HepG2 (cell line): ENCODE measurements around the gene ARRDC1. TPM values are rescaled to one million over a fixed set of nuclear protein-coding genes. Genes with fewer than 3 reads are reported as not detected.

Experiments
- EHMT2 ChIP-seq: fragments of 200-600 bp; sonication (generic); IDR thresholded peaks from 2 replicates; pipeline ENCODE4 v1.7.0; 2017; ENCODE audit warnings: antibody characterized with exemption, low read depth, low read length, borderline replicate concordance
- FOXK1 ChIP-seq: sonication (generic); formaldehyde crosslinking; IDR thresholded peaks from 2 replicates; pipeline ENCODE4 v1.4.0; 2020; ENCODE audit warnings: low read depth, missing genetic modification reagents, borderline replicate concordance
- GATA4 ChIP-seq: sonication (generic); IDR thresholded peaks from 2 replicates; pipeline ENCODE4 v1.6.1; 2016; ENCODE audit warnings: antibody characterized with exemption, low read depth, borderline replicate concordance
- HNRNPLL ChIP-seq: fragments of 200-400 bp; formaldehyde crosslinking; IDR thresholded peaks from 2 replicates; pipeline ENCODE4 v1.6.1; 2017; ENCODE audit warnings: mild to moderate bottlenecking, low read depth, low read length; ENCODE audit not compliant: poor library complexity, severe bottlenecking
- HOXA9 ChIP-seq: sonication (generic); formaldehyde crosslinking; IDR thresholded peaks from 2 replicates; pipeline ENCODE4 v1.8.1; 2022; ENCODE audit warnings: missing genetic modification reagents, mild to moderate bottlenecking, moderate library complexity, borderline replicate concordance
- KDM5B ChIP-seq: sonication (generic); formaldehyde crosslinking; IDR thresholded peaks from 2 replicates; pipeline ENCODE4 v1.4.0; 2020; ENCODE audit warnings: missing genetic modification reagents, mild to moderate bottlenecking, borderline replicate concordance
- MXI1 ChIP-seq: IDR thresholded peaks from 3 replicates; pipeline ENCODE4 v1.6.1; 2012; ENCODE audit warnings: low read depth, low read length, inconsistent platforms, borderline replicate concordance
- NCOA5 ChIP-seq: sonication (generic); formaldehyde crosslinking; IDR thresholded peaks from 2 replicates; pipeline ENCODE4 v1.4.0; 2020; ENCODE audit warnings: missing genetic modification reagents
- PAF1 ChIP-seq: IDR thresholded peaks from 2 replicates; pipeline ENCODE4 v1.6.1; 2016; ENCODE audit warnings: missing genetic modification reagents, missing compliant biosample characterization
- PHF21A ChIP-seq: sonication (generic); formaldehyde crosslinking; IDR thresholded peaks from 2 replicates; pipeline ENCODE4 v1.5.0; 2020; ENCODE audit warnings: mild to moderate bottlenecking, missing genetic modification reagents
- POLR2AphosphoS5 ChIP-seq: IDR thresholded peaks from 2 replicates; pipeline ENCODE4 v1.6.1; 2012; ENCODE audit warnings: low read depth, low read length
- RARG ChIP-seq: sonication (generic); formaldehyde crosslinking; IDR thresholded peaks from 2 replicates; pipeline ENCODE4 v1.4.0; 2020; ENCODE audit warnings: low read depth, mild to moderate bottlenecking, missing genetic modification reagents
- RBM22 ChIP-seq: fragments of 200-400 bp; formaldehyde crosslinking; optimal IDR thresholded peaks from 2 replicates; pipeline ENCODE3; 2017; ENCODE audit warnings: mild to moderate bottlenecking, low read length, moderate library complexity
- RFXAP ChIP-seq: sonication (generic); formaldehyde crosslinking; IDR thresholded peaks from 2 replicates; pipeline ENCODE4 v1.4.0; 2020; ENCODE audit warnings: missing genetic modification reagents, borderline replicate concordance
- SMAD9 ChIP-seq: sonication (generic); formaldehyde crosslinking; IDR thresholded peaks from 2 replicates; pipeline ENCODE4 v1.5.1; 2020; ENCODE audit warnings: mild to moderate bottlenecking, missing genetic modification reagents
- TOE1 ChIP-seq: sonication (generic); formaldehyde crosslinking; IDR thresholded peaks from 2 replicates; pipeline ENCODE4 v1.4.0; 2020; ENCODE audit warnings: mild to moderate bottlenecking, missing genetic modification reagents
- XBP1 ChIP-seq: sonication (generic); formaldehyde crosslinking; IDR thresholded peaks from 2 replicates; pipeline ENCODE4 v1.5.0; 2020; ENCODE audit warnings: missing genetic modification reagents
- YEATS4 ChIP-seq: sonication (generic); formaldehyde crosslinking; IDR thresholded peaks from 2 replicates; pipeline ENCODE4 v1.4.0; 2020; ENCODE audit warnings: missing genetic modification reagents, borderline replicate concordance
- ZNF143 ChIP-seq: sonication (generic); formaldehyde crosslinking; IDR thresholded peaks from 2 replicates; pipeline ENCODE4 v1.4.0; 2020; ENCODE audit warnings: missing genetic modification reagents
- ZNF256 ChIP-seq: sonication (generic); formaldehyde crosslinking; conservative IDR thresholded peaks from 2 replicates; pipeline ENCODE4 v1.4.0; 2020; ENCODE audit warnings: missing genetic modification reagents
- ZNF350 ChIP-seq: sonication (generic); formaldehyde crosslinking; IDR thresholded peaks from 2 replicates; pipeline ENCODE4 v1.4.0; 2020; ENCODE audit warnings: mild to moderate bottlenecking, low read depth, missing genetic modification reagents, borderline replicate concordance
- ZNF446 ChIP-seq: sonication (generic); formaldehyde crosslinking; IDR thresholded peaks from 2 replicates; pipeline ENCODE4 v1.5.0; 2020; ENCODE audit warnings: mild to moderate bottlenecking, missing genetic modification reagents
- ZNF451 ChIP-seq: sonication (generic); formaldehyde crosslinking; IDR thresholded peaks from 2 replicates; pipeline ENCODE4 v1.5.0; 2020; ENCODE audit warnings: mild to moderate bottlenecking, missing genetic modification reagents
- ZNF547 ChIP-seq: sonication (generic); formaldehyde crosslinking; IDR thresholded peaks from 2 replicates; pipeline ENCODE4 v1.5.1; 2020; ENCODE audit warnings: mild to moderate bottlenecking, missing genetic modification reagents
- ZNF619 ChIP-seq: sonication (generic); formaldehyde crosslinking; IDR thresholded peaks from 2 replicates; pipeline ENCODE4 v1.4.0; 2020; ENCODE audit warnings: mild to moderate bottlenecking, missing genetic modification reagents
- ZNF747 ChIP-seq: sonication (generic); formaldehyde crosslinking; IDR thresholded peaks from 2 replicates; pipeline ENCODE4 v1.8.1; 2023; ENCODE audit warnings: missing genetic modification reagents, mild to moderate bottlenecking, borderline replicate concordance
- ZNF775 ChIP-seq: sonication (generic); formaldehyde crosslinking; IDR thresholded peaks from 2 replicates; pipeline ENCODE4 v1.4.0; 2020; ENCODE audit warnings: missing genetic modification reagents, mild to moderate bottlenecking, moderate library complexity, borderline replicate concordance
- ZSCAN29 ChIP-seq: sonication (generic); formaldehyde crosslinking; conservative IDR thresholded peaks from 2 replicates; pipeline ENCODE4 v1.4.0; 2020; ENCODE audit warnings: mild to moderate bottlenecking, missing genetic modification reagents
- polyA plus RNA-seq, 8 experiments: library from polyadenylated mRNA; depleted of rRNA in 3 of 8; stranded (reverse) in 7 of 8; unstranded in 1 of 8; fragments of >200 nt; fragmentation: Illumina TruSeq in 4 of 8; extraction: Trizol in 4 of 8; gene quantifications; 2 replicates each; pipeline versions ENCODE4 v1.2.1 to v1.2.3, GENCODE V29; 2011 to 2016; ENCODE audit warnings: low read depth in 4 of 8, missing spikeins in 1 of 8, mixed read lengths in 1 of 8; ENCODE audit not compliant: insufficient read depth in 1 of 8
- total RNA-seq, 5 experiments: library from RNA; depleted of rRNA; stranded (reverse); fragments of >200 nt; fragmentation: Illumina TruSeq; extraction: Trizol; gene quantifications; 2 replicates each; pipeline ENCODE4 v1.2.3, GENCODE V29; 2016; ENCODE audit warnings: low read depth in 1 of 5
- TF ChIP-seq, protein P1 (sequence below): IDR thresholded peaks from 2 replicates; pipeline ENCODE4 v1.6.1; 2016; ENCODE audit warnings: mild to moderate bottlenecking
- TF ChIP-seq, protein P2 (sequence below): sonication (generic); formaldehyde crosslinking; IDR thresholded peaks from 2 replicates; pipeline ENCODE4 v1.5.1; 2020; ENCODE audit warnings: mild to moderate bottlenecking, missing genetic modification reagents, moderate library complexity

Gene ARRDC1
- total and polyA plus RNA-seq, 2 of the 13 experiments (the other 11 are each of a cell fraction or from before 2014, with no cell fraction given): 21.7 to 44.4 TPM

DNA sequence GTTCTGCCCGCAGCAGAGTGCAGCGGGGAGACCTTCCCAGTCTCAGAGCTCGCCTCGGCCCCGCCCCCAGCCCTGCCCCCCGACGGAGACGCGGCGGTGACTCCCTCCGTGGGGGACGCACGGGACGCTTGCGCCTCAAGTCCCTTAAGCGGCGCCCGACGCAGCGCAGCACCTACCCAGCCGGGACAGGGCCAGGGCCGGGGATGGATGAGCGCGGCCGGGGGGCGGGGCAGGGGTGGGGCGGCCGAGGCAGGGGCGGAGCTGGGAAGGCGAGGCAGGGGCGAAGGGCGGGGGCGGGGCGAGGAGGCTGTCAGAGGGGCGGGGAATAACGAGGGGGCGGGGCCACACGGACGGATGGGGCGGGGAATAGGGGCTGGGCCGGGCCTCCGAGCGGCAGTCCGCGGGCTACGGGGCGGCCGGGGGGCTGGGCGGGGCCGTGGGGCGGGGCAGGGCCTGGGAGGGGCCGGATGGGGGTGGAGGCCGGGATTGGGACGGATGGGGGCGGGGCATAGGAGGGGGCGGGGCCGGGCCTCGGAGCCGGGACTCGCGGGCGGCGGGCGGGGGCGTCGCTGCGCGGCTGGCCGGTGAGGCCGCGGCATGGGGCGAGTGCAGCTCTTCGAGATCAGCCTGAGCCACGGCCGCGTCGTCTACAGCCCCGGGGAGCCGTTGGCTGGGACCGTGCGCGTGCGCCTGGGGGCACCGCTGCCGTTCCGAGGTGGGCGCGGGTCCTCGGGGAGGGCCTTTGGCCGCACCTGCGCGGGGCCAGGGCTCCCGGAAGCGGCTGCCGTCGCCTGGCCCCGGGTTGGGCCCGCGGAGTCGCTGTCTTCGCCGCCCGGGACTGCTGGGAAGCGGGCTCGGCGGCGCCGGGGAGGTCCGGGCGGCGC is at the start of gene ARRDC1 (continued):
- TF ChIP-seq, protein P1, sequence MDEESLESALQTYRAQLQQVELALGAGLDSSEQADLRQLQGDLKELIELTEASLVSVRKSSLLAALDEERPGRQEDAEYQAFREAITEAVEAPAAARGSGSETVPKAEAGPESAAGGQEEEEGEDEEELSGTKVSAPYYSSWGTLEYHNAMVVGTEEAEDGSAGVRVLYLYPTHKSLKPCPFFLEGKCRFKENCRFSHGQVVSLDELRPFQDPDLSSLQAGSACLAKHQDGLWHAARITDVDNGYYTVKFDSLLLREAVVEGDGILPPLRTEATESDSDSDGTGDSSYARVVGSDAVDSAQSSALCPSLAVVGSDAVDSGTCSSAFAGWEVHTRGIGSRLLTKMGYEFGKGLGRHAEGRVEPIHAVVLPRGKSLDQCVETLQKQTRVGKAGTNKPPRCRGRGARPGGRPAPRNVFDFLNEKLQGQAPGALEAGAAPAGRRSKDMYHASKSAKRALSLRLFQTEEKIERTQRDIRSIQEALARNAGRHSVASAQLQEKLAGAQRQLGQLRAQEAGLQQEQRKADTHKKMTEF: no peak
- TF ChIP-seq PHF21A (CRISPR knock-in tag) (0 out of 2 replicates have a peak, but pooled peaks have one; percentile 35), ZNF547 (CRISPR knock-in tag) (0 out of 2 replicates have a peak, but pooled peaks have one; percentile 43), TOE1 (CRISPR knock-in tag) (no peak), XBP1 (CRISPR knock-in tag) (no peak), SMAD9 (CRISPR knock-in tag) (no peak), YEATS4 (CRISPR knock-in tag) (peak; percentile 45; the same call in 1 of the 2 replicates), GATA4 (no peak), PAF1 (no peak), ZNF451 (0 out of 2 replicates have a peak, but pooled peaks have one; percentile 31), ZNF619 (CRISPR knock-in tag) (no peak), HOXA9 (CRISPR knock-in tag) (no peak), HNRNPLL (peak; percentile 87), RFXAP (CRISPR knock-in tag) (0 out of 2 replicates have a peak, but pooled peaks have one; percentile 23), NCOA5 (CRISPR knock-in tag) (no peak), RBM22 (no peak), ZNF350 (no peak), ZNF446 (CRISPR knock-in tag) (no peak), ZSCAN29 (CRISPR knock-in tag) (no peak), ZNF143 (CRISPR knock-in tag) (no peak), EHMT2 (no peak), ZNF775 (CRISPR knock-in tag) (no peak), FOXK1 (CRISPR knock-in tag) (no peak), POLR2AphosphoS5 (peak; percentile 50), KDM5B (CRISPR knock-in tag) (no peak; the same call in 1 of the 2 replicates), RARG (no peak), ZNF747 (CRISPR knock-in tag) (no peak), ZNF256 (CRISPR knock-in tag) (no peak), MXI1 (peak; percentile 59; the same call in 1 of the 3 replicates)
- TF ChIP-seq, protein P2, sequence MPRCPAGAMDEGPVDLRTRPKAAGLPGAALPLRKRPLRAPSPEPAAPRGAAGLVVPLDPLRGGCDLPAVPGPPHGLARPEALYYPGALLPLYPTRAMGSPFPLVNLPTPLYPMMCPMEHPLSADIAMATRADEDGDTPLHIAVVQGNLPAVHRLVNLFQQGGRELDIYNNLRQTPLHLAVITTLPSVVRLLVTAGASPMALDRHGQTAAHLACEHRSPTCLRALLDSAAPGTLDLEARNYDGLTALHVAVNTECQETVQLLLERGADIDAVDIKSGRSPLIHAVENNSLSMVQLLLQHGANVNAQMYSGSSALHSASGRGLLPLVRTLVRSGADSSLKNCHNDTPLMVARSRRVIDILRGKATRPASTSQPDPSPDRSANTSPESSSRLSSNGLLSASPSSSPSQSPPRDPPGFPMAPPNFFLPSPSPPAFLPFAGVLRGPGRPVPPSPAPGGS (CRISPR knock-in tag): peak; percentile 75; the same call in 1 of the 2 replicates
